Measurements from ENCODE around the gene ASB13. TPM values are rescaled to one million over a fixed set of nuclear protein-coding genes. Genes with fewer than 3 reads are reported as not detected.
A peak's percentile ranks its signal among the peaks of the same experiment; 100 is the strongest.

The ASB13 gene, protein sequence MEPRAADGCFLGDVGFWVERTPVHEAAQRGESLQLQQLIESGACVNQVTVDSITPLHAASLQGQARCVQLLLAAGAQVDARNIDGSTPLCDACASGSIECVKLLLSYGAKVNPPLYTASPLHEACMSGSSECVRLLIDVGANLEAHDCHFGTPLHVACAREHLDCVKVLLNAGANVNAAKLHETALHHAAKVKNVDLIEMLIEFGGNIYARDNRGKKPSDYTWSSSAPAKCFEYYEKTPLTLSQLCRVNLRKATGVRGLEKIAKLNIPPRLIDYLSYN
- total RNA-seq = 9.1 and 15.1 TPM in 2 replicates

DNA sequence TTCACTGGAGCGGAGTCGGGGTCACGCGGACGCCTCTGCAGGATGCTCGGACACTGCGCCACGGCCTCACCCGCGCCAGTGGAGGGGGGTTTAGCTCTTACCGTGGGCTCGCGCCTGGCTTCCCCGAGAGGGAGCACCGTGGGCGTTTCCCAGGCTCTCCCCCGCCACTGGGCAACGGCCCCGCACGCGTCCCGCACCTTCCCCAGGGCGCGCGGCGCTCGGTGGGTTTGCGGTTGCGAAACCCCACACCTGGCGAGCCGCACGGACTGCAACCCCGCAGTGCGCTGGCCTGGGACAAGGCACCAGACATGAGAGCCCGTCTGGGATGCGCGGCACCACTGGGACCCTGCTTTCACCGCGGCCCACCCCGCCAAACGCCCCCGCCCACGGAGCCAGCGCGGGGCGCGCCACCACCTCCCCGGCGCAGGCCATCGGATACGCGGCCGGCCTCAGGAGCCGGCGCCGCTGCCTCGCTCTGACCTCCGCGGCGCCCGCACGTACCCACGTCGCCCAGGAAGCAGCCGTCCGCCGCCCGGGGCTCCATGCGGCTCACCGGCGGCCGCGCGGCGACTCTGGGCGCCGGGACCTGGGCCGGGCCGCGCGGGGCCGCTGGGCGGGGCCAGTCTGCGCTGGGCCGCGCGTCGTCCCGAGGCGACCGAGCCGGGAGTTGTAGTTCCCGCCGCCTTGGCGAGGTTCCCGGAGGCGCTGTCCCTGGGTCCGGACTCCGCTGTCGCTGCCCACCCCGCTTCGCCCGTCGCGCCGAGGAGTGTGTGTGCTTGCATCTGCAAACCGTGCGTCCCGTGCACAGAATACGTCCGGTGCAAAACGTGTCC lies at the start of gene ASB13:
Gene ASB13, minus strand, starts transcription at position 588 of the 833 bp plus-strand sequence. Its CDS starts 44 bp downstream, at position 544.
- TF ChIP-seq, protein P1, sequence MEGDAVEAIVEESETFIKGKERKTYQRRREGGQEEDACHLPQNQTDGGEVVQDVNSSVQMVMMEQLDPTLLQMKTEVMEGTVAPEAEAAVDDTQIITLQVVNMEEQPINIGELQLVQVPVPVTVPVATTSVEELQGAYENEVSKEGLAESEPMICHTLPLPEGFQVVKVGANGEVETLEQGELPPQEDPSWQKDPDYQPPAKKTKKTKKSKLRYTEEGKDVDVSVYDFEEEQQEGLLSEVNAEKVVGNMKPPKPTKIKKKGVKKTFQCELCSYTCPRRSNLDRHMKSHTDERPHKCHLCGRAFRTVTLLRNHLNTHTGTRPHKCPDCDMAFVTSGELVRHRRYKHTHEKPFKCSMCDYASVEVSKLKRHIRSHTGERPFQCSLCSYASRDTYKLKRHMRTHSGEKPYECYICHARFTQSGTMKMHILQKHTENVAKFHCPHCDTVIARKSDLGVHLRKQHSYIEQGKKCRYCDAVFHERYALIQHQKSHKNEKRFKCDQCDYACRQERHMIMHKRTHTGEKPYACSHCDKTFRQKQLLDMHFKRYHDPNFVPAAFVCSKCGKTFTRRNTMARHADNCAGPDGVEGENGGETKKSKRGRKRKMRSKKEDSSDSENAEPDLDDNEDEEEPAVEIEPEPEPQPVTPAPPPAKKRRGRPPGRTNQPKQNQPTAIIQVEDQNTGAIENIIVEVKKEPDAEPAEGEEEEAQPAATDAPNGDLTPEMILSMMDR (IDR thresholded peaks at IDR 0.05; ENCODE audit: insufficient read depth, low read depth, low read length) = no peak
- DNase-seq (ENCODE audit: low read depth) = peak; percentile 30
- peak within 1 kb of the TSS; percentile 75 for H3K4me3 ChIP-seq (ENCODE audit: low read depth, low read length)

DNA sequence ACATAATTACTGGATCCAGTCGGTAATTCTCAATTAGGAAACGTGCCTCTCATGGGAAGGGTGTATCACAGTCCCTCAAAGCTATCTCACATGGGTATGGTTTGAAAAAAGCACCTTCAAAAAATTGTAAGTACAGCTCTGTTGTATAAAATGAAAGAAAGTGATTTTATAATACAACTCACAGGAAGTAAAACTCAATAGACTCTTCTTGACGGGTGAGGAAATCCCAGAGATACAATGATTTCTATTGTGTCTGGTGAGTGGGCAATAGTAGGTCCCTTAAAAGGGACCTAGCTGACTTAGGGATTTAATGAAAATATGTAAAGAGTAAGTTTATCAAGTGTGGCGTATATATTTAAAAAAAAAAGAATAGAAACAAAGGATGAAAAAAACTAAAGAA lies 45.2 kb upstream of the ASB13 start:
- H3K4me3 ChIP-seq (ENCODE audit: low read depth, low read length) = peak overlapping the region; percentile 43
- TF ChIP-seq, protein P1 (IDR thresholded peaks at IDR 0.05; ENCODE audit: insufficient read depth, low read depth, low read length) = no peak
- no peak for DNase-seq (ENCODE audit: low read depth)

DNA sequence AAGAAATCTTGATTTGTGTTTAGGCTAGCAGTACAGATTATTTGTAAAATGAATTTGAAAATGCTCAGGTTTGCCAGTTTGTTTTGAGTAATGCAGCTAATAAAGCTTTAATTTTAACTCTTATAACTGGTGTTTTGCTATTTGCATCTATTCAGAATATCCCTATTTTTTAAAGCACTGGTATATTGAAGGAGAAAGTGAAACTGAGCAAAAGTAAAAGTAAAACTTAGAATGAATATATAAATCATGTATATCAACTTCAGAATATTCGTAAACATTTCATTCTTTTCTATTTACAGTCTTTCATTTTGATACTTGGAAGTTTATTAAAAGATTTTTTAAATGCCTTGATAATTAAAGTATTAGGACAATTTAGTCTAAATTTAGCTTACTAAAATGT lies 44.5 kb upstream of the ASB13 start:
- TF ChIP-seq, protein P1 (IDR thresholded peaks at IDR 0.05; ENCODE audit: insufficient read depth, low read depth, low read length) = no peak
- DNase-seq (ENCODE audit: low read depth) = peak; percentile 31
- H3K4me3 ChIP-seq (ENCODE audit: low read depth, low read length) = peak overlapping the region; percentile 43

DNA sequence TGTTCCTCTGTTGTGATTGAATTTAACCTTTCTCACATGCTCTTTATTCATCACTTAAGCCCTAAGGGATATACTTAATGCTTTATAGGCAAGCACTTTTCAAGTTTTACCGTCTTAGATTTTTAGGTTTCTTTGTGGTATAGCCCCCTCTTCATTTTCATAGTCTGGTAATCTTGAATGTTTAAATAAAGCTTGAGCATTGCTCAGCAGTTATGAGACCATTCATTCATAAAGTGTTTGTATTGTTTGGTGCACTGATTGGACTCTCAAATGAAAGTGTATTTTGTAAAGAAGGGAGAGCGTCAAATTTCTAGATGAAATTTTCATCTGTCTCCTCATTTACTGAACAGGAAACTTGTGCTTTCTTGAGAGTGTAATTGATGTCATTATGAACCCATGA lies 43.5 kb upstream of the ASB13 start:
- no peak overlapping the region for H3K4me3 ChIP-seq (ENCODE audit: low read depth, low read length)
- no peak for DNase-seq (ENCODE audit: low read depth)
- TF ChIP-seq, protein P1 (IDR thresholded peaks at IDR 0.05; ENCODE audit: insufficient read depth, low read depth, low read length) = no peak

DNA sequence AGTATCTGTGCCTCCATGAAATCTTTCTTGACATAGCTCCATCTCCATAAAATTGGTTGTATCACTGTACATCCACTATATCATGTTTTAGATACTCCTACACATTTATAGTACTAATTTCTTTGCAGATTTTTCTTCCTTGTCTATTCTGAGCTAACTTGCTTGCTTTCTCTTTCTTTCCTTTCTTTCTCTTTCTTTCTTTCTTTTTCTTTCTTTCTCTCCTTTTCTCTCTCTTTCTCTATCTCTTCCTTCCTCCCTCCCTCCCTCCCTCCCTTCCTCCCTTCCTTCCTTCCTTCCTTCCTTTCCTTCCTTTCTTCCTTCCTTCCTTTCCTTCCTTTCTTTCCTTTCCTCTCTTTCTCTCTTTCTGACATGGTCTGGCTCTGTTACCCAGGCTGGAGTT lies 42.0 kb upstream of the ASB13 start:
- no peak for DNase-seq (ENCODE audit: low read depth)
- no peak overlapping the region for H3K4me3 ChIP-seq (ENCODE audit: low read depth, low read length)
- TF ChIP-seq, protein P1 (IDR thresholded peaks at IDR 0.05; ENCODE audit: insufficient read depth, low read depth, low read length) = no peak

DNA sequence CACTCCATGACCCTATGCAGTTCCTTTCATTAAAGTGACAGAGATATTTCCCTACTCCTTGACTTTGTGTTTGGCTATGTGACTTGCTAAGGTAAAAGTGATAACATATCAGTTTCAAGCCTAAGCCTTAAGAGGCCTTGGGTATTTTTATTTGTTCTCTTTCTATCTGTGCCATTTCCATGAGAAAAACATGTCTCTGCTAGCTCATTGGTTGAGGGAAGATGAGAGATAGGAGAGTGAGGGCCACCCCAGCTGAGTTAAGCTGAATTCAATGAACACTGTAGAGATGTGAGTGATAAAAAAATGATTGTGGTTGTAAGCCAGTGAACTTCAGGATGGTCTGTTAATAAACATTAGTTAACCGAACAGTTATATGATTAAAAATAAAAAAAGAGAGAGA lies 31.7 kb upstream of the ASB13 start:
- TF ChIP-seq, protein P1 (IDR thresholded peaks at IDR 0.05; ENCODE audit: insufficient read depth, low read depth, low read length) = no peak
- no peak for DNase-seq (ENCODE audit: low read depth)
- no peak overlapping the region for H3K4me3 ChIP-seq (ENCODE audit: low read depth, low read length)

Measured in fibroblast of villous mesenchyme (primary cell).